Measurements from ENCODE around the gene HECTD2.
A peak's percentile ranks its signal among the peaks of the same experiment; 100 is the strongest.
"Not testable (repeated sequence)": the region's sequence is repeated elsewhere in the genome, so short reads cannot be mapped to it uniquely, and the experiment has no call there.

HECTD2 gene, protein sequence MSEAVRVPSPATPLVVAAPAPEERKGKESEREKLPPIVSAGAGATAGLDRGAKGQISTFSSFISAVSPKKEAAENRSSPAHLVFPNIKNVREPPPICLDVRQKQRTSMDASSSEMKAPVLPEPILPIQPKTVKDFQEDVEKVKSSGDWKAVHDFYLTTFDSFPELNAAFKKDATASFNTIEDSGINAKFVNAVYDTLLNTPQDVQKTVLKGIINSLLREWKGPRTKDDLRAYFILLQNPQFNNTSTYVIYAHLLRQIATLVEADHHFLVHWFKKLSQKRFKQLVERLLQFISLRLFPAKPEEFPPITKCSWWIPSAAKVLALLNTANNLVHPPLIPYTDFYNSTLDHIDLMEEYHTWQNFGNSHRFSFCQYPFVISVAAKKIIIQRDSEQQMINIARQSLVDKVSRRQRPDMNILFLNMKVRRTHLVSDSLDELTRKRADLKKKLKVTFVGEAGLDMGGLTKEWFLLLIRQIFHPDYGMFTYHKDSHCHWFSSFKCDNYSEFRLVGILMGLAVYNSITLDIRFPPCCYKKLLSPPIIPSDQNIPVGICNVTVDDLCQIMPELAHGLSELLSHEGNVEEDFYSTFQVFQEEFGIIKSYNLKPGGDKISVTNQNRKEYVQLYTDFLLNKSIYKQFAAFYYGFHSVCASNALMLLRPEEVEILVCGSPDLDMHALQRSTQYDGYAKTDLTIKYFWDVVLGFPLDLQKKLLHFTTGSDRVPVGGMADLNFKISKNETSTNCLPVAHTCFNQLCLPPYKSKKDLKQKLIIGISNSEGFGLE

DNA sequence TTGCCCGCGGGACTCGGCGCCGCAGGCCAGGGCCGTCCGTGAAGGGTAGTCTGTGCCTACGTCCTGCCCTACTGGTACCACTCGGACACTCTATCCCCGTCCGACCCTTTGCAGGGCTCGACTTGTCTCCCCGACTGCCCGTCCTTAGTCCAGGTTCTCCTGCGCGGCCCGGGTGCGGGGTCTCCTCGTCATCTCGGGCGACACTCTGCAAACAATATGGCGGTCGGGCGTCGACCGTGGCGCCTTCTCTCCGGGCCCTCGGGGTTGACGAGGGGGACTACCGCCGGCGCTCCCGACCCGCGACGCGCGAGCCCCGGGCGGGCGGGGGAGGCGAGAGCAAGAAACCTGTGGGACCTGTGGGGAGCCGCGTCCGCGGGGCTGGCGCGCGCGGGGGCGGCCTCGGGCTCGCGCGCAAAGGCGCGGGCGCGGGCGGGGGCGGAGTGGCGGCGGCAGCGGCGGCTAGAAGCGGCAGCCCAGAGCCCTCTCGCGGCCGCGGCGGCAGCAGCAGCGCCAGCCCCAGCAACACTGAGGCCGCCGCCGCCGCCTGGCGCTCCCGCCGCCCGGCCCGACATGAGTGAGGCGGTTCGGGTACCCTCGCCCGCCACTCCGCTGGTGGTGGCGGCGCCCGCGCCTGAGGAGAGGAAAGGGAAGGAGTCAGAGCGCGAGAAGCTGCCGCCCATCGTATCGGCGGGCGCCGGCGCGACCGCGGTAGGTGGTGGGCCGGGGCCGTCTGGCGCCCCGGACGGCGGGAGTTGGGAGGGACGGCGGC, at the start of gene HECTD2:
Gene HECTD2, plus strand, starts transcription at position 476 of the 769 bp plus-strand sequence. Its CDS starts 95 bp downstream, at position 571.
- peak; percentile 85 for DNase-seq (ENCODE audit: extremely low read depth, insufficient read length)
- no peaks in the 10 kb centered on the region; the same call in 1 of the 2 replicates for H3K27me3 ChIP-seq (replicated peaks; ENCODE audit: control insufficient read depth, insufficient read depth, low read length)
- no peaks in the 10 kb centered on the region for H3K36me3 ChIP-seq (ENCODE audit: control insufficient read depth, insufficient read depth, low read length)
- peak within 1 kb of the TSS; percentile 86 for H3K4me3 ChIP-seq (replicated peaks; ENCODE audit: low read depth, low read length)
- TF ChIP-seq, protein P1, sequence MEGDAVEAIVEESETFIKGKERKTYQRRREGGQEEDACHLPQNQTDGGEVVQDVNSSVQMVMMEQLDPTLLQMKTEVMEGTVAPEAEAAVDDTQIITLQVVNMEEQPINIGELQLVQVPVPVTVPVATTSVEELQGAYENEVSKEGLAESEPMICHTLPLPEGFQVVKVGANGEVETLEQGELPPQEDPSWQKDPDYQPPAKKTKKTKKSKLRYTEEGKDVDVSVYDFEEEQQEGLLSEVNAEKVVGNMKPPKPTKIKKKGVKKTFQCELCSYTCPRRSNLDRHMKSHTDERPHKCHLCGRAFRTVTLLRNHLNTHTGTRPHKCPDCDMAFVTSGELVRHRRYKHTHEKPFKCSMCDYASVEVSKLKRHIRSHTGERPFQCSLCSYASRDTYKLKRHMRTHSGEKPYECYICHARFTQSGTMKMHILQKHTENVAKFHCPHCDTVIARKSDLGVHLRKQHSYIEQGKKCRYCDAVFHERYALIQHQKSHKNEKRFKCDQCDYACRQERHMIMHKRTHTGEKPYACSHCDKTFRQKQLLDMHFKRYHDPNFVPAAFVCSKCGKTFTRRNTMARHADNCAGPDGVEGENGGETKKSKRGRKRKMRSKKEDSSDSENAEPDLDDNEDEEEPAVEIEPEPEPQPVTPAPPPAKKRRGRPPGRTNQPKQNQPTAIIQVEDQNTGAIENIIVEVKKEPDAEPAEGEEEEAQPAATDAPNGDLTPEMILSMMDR (IDR thresholded peaks at IDR 0.05; ENCODE audit: insufficient read depth, low read length, poor library complexity, severe bottlenecking): no peak

DNA sequence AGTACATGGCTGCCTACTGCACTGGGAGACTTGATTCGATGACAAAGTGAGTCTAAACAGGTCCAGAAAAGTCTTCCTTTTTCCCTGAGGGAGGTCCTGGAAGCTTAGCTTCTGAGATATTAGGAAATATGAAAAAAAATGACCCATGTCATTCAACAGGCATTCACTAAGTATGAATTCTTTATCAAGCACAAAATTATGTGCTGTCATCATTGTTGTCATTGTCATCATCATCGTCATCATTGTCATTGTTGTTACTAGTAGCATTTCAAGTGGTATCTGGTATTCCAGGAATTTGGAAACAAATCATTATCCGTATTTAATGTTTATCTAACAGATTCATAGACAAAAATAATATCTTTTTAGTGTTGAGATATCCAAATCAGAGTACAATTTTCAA, 49.7 kb upstream of the HECTD2 start:
- H3K27me3 ChIP-seq (replicated peaks; ENCODE audit: control insufficient read depth, insufficient read depth, low read length): no peaks in the 10 kb centered on the region; the same call in 1 of the 2 replicates
- TF ChIP-seq, protein P1 (IDR thresholded peaks at IDR 0.05; ENCODE audit: insufficient read depth, low read length, poor library complexity, severe bottlenecking): no peak
- H3K36me3 ChIP-seq (ENCODE audit: control insufficient read depth, insufficient read depth, low read length): no peaks in the 10 kb centered on the region
- H3K4me3 ChIP-seq (replicated peaks; ENCODE audit: low read depth, low read length): no peak overlapping the region
- DNase-seq (ENCODE audit: extremely low read depth, insufficient read length): no peak

DNA sequence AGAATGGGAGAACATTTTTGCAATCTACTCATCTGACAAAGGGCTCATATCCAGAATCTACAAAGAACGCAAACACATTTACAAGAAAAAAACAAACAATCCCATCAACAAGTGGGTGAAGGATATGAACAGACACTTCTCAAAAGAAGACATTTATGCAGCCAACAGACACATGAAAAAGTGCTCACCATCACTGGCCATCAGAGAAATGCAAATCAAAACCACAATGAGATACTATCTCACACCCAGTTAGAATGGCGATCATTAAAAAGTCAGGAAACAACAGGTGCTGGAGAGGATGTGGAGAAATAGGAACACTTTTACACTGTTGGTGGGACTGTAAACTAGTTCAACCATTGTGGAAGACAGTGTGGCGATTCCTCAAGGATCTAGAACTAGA, 44.6 kb upstream of the HECTD2 start:
- H3K36me3 ChIP-seq (ENCODE audit: control insufficient read depth, insufficient read depth, low read length); H3K4me3 ChIP-seq (replicated peaks; ENCODE audit: low read depth, low read length); H3K27me3 ChIP-seq (replicated peaks; ENCODE audit: control insufficient read depth, insufficient read depth, low read length); DNase-seq (ENCODE audit: extremely low read depth, insufficient read length): not testable (repeated sequence)

DNA sequence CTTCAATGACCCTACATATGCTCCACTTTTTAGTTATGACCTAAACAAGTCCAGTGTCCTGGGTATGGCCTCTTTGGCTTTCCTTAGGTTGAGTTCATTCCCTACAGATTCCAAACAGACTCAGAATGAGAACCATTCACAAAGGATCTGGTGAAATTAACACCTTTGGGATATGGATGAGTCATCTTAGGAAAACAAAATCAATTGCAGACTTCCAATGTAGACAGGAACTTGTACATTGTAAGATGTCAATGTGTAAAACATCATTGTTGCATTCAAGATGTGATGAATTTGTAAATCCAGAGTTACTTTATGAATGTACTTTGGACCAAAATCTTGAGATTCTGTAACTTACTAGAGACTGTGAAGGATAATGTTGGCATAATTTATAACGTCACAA, 43.4 kb upstream of the HECTD2 start:
- no peak for DNase-seq (ENCODE audit: extremely low read depth, insufficient read length)
- H3K36me3 ChIP-seq (ENCODE audit: control insufficient read depth, insufficient read depth, low read length): no peaks in the 10 kb centered on the region

DNA sequence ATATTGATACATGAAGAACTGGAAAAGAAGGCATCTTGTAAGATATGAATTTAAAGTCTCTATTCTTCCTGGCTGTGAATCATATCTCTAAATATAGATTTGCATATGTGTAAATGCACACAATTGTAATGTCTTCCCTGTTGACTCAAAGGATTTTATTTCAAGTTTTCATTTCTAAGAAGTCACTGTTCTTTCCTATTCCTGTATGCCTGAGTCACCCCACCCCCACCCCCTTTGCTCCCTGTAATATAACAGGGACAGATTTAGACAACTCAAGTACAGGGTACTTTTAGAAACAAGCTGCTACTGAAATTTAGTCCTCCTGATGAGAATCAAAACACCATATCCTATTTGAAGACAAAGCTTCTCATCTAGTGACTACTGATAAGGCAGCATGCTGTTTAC, 43.0 kb upstream of the HECTD2 start:
- Histone ChIP-seq H3K36me3 (ENCODE audit: control insufficient read depth, insufficient read depth, low read length) (no peaks in the 10 kb centered on the region), H3K4me3 (replicated peaks; ENCODE audit: low read depth, low read length) (no peak overlapping the region), H3K27me3 (replicated peaks; ENCODE audit: control insufficient read depth, insufficient read depth, low read length) (no peaks in the 10 kb centered on the region)
- DNase-seq (ENCODE audit: extremely low read depth, insufficient read length): no peak
- TF ChIP-seq, protein P1 (IDR thresholded peaks at IDR 0.05; ENCODE audit: insufficient read depth, low read length, poor library complexity, severe bottlenecking): no peak

More for the DNA sequence above, 43.4 kb upstream of the HECTD2 start:
- Histone ChIP-seq H3K27me3 (replicated peaks; ENCODE audit: control insufficient read depth, insufficient read depth, low read length) (no peaks in the 10 kb centered on the region), H3K4me3 (replicated peaks; ENCODE audit: low read depth, low read length) (no peak overlapping the region)
- TF ChIP-seq, protein P1 (IDR thresholded peaks at IDR 0.05; ENCODE audit: insufficient read depth, low read length, poor library complexity, severe bottlenecking): no peak

Measured in GM06990 (cell line).